Tibial artery (tissue), 4 donors: ENCODE measurements around the gene GNB1L.

ENCODE experiments used
- DNase-seq, 2 donors: peaks; one replicate each; pipeline ENCODE4 v3.0.0-alpha.2; 2019
- H3K27ac ChIP-seq, 2 donors: fragments of 200-600 bp; sonication (generic) in 1 of 2; 1 replicate in 1 of 2; 2 replicates in 1 of 2; pipeline ENCODE4 v1.5.1; 2018 to 2019; ENCODE audit warnings: mild to moderate bottlenecking in 1 of 2
- H3K27me3 ChIP-seq, 2 donors: fragments of 200-600 bp; sonication (generic) in 1 of 2; one replicate each; pipeline versions ENCODE4 v1.5.1 to v1.6.0; 2016 to 2019
- H3K36me3 ChIP-seq, 3 donors: fragments of 200-600 bp; sonication (generic) in 2 of 3; one replicate each; pipeline ENCODE4 v1.5.1; 2016 to 2019; ENCODE audit warnings: mild to moderate bottlenecking in 2 of 3
- H3K4me1 ChIP-seq, 4 donors: fragments of 200-600 bp; sonication (generic) in 2 of 4; 1 replicate in 3 of 4; 2 replicates in 1 of 4; pipeline ENCODE4 v1.5.1; 2016 to 2019
- H3K4me3 ChIP-seq, 2 donors: fragments of 200-600 bp; sonication (generic) in 1 of 2; 1 replicate in 1 of 2; 2 replicates in 1 of 2; pipeline ENCODE4 v1.5.1; 2018 to 2019; ENCODE audit warnings: mild to moderate bottlenecking in 2 of 2
- H3K9me3 ChIP-seq, 3 donors: fragments of 200-600 bp; sonication (generic) in 1 of 3; one replicate each; pipeline ENCODE4 v1.5.1; 2016 to 2019
- CTCF ChIP-seq, 2 experiments: fragments of 200-600 bp in 1 of 2; fragments of 450-650 bp in 1 of 2; IDR thresholded peaks; one replicate each; pipeline ENCODE4 v1.5.1; 2017 to 2019; ENCODE audit warnings: antibody characterized with exemption in 2 of 2, mild to moderate bottlenecking in 1 of 2, moderate library complexity in 1 of 2
- intact Hi-C: fragments of 100-400 bp; cut with DNase I; formaldehyde crosslinking; loops from one replicate; pipeline ENCODE4 v1.15.0; 2023; ENCODE audit warnings: low total_unique reads

The GNB1L gene

GRCh38 chr22:19770349-19771220 is 84.1 kb downstream of the GNB1L start:
- no peak for TF ChIP-seq CTCF (IDR thresholded peaks at IDR 0.05)
- H3K27me3 ChIP-seq: peaks cover 0 to 86% of the 10 kb centered on the region in 2 donors
- intact Hi-C loops: no loop called here
- H3K36me3 ChIP-seq: no peaks in the 10 kb centered on the region
- H3K4me3 ChIP-seq: no peak overlapping the region
- H3K27ac ChIP-seq: no peak overlapping the region
- peaks cover 0 to 18% (median 11%) of the 10 kb centered on the region in 4 donors for H3K4me1 ChIP-seq
- DNase-seq: no peak
- no peaks in the 10 kb centered on the region for H3K9me3 ChIP-seq

DNA sequence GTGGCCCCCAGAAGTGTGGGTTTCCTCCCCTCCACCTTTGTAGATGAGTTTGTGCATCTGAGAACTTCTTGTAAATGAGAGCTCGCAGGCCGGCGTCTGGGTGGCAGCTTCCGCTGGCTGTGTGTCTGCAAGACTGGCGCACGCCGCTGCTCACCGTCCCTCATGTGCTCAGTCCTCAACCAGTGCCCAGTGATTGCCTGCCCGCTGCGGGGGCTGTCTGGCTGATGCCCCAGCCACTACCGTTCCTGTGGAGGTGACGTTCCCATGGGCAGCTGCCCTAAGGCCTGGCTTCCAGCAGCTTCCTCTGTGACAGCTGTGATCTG is 85.3 kb downstream of the GNB1L start:
- H3K27me3 ChIP-seq: peaks cover 0 to 86% of the 10 kb centered on the region in 2 donors
- intact Hi-C loops: no loop called here

GRCh38 chr22:19767427-19768341 is 87.0 kb downstream of the GNB1L start:
- Histone ChIP-seq H3K36me3 (no peaks in the 10 kb centered on the region), H3K27ac (no peak overlapping the region), H3K27me3 (peaks cover 0 to 88% of the 10 kb centered on the region in 2 donors), H3K4me3 (peak overlapping the region in 1 of 2 donors; percentile 42), H3K4me1 (peaks cover 0 to 18% (median 11%) of the 10 kb centered on the region in 4 donors), H3K9me3 (no peaks in the 10 kb centered on the region)
- intact Hi-C loops: no loop called here
- peak in 1 of 2 donors; percentile 59 for DNase-seq
- TF ChIP-seq CTCF (IDR thresholded peaks at IDR 0.05): no peak

More for the DNA sequence above, 85.3 kb downstream of the GNB1L start:
- no peak overlapping the region for H3K27ac ChIP-seq
- no peak for DNase-seq
- H3K36me3 ChIP-seq: no peaks in the 10 kb centered on the region
- H3K4me3 ChIP-seq: no peak overlapping the region
- peaks cover 0 to 18% (median 11%) of the 10 kb centered on the region in 4 donors for H3K4me1 ChIP-seq
- TF ChIP-seq CTCF (IDR thresholded peaks at IDR 0.05): no peak
- no peaks in the 10 kb centered on the region for H3K9me3 ChIP-seq

DNA sequence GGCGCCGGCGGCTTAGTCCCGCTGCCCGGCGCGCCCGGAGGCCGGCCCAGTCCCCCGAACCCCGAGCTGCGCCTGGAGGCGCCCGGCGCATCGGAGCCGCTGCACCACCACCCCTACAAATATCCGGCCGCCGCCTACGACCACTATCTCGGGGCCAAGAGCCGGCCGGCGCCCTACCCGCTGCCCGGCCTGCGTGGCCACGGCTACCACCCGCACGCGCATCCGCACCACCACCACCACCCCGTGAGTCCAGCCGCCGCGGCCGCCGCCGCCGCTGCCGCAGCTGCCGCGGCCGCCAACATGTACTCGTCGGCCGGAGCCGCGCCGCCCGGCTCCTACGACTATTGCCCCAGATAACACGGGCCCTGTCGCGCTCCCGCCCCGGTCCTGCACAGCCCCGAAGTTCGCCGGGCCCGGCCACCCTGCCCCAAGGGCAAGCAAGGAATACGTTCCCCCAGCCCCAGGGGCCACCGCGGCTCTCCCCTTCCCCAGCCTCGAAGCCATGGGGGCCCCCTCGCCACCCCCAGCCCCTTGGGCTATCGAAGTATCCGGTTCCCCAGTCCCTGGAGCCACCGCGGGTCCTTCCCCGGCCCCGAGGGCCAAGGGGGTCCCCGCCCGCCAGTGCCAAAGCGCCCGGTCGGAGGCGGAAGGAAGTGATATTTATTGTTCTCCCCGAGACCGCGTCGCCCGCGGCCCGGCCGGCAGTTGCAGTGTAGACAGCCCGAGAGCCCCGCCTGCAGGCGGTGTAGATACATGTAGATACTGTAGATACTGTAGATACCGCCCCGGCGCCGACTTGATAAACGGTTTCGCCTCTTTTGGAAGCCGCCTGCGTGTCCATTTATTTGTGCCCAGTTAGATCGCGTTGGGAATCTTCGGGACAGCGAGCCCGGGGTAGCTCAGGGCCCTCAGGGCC is 87.9 kb downstream of the GNB1L start:
- H3K4me3 ChIP-seq: peak overlapping the region; percentile 33 to 42
- H3K27me3 ChIP-seq: peaks cover 0 to 96% of the 10 kb centered on the region in 2 donors

More for the DNA sequence above, 87.9 kb downstream of the GNB1L start:
- DNase-seq: peak in 1 of 2 donors; percentile 57
- no peak for TF ChIP-seq CTCF (IDR thresholded peaks at IDR 0.05)
- Histone ChIP-seq H3K4me1 (peaks cover 0 to 18% (median 11%) of the 10 kb centered on the region in 4 donors), H3K9me3 (no peaks in the 10 kb centered on the region), H3K36me3 (no peaks in the 10 kb centered on the region), H3K27ac (no peak overlapping the region)
- intact Hi-C loops: no loop called here
